IgD-negative memory B cell (primary cell): ENCODE measurements around the gene CTSK. TPM values are rescaled to one million over a fixed set of nuclear protein-coding genes. Genes with fewer than 3 reads are reported as not detected.
"Not testable (repeated sequence)": the region's sequence is repeated elsewhere in the genome, so short reads cannot be mapped to it uniquely, and the experiment has no call there.

Experiments
- H3K27ac Mint-ChIP-seq, 3 donors: one replicate each; pipeline ENCODE4 v1.8.0; 2020 to 2022; ENCODE audit warnings: mild to moderate bottlenecking in 3 of 3, mixed read lengths in 3 of 3, moderate library complexity in 1 of 3
- H3K27me3 Mint-ChIP-seq: one replicate; pipeline ENCODE4 v1.8.0; 2021; ENCODE audit warnings: mixed read lengths
- H3K36me3 Mint-ChIP-seq: one replicate; pipeline ENCODE4 v1.8.0; 2020; ENCODE audit warnings: mild to moderate bottlenecking, mixed read lengths
- H3K4me1 Mint-ChIP-seq, 3 donors: one replicate each; pipeline ENCODE4 v1.8.0; 2020 to 2022; ENCODE audit warnings: mixed read lengths in 3 of 3, mild to moderate bottlenecking in 1 of 3
- H3K4me3 Mint-ChIP-seq, 4 donors: one replicate each; pipeline ENCODE4 v1.8.0; 2020 to 2022; ENCODE audit warnings: mild to moderate bottlenecking in 4 of 4, mixed read lengths in 4 of 4, moderate library complexity in 3 of 4
- H3K9me3 Mint-ChIP-seq, 3 donors: one replicate each; pipeline ENCODE4 v1.8.0; 2020 to 2021; ENCODE audit warnings: mixed read lengths in 3 of 3, mild to moderate bottlenecking in 1 of 3
- polyA plus RNA-seq: library from polyadenylated mRNA; unstranded; fragments of 300-500 nt; fragmentation: Illumina TruSeq; gene quantifications from one replicate; pipeline ENCODE4 v1.2.3, GENCODE V29; 2021

CTSK gene
- 1.0 TPM for polyA plus RNA-seq

GRCh38 chr1:150808121-150808520, at the start of gene CTSK:
CTSK (minus strand) TSS chr1:150808260; CDS start chr1:150806805, 1,455 bp downstream.
- Mint-ChIP-seq H3K9me3 (no peaks in the 10 kb centered on the region), H3K27me3 (no peaks in the 10 kb centered on the region), H3K4me3 (no peak within 1 kb of the TSS), H3K4me1 (peaks cover 0 to 2% (median 0%) of the 10 kb centered on the region in 3 donors), H3K27ac (peak within 1 kb of the TSS in 1 of 3 donors; percentile 57), H3K36me3 (peaks cover 4% of the 10 kb centered on the region)

- H3K27me3 Mint-ChIP-seq, H3K9me3 Mint-ChIP-seq: not testable (repeated sequence)
- H3K4me1 Mint-ChIP-seq: peaks cover 4 to 17% (median 16%) of the 10 kb centered on the region in 3 donors
- H3K4me3 Mint-ChIP-seq: peak overlapping the region in 2 of 4 donors; percentile 64 to 85
- peak overlapping the region in 1 of 3 donors; percentile 7 for H3K27ac Mint-ChIP-seq
- peaks cover 10% of the 10 kb centered on the region for H3K36me3 Mint-ChIP-seq
Measured at GRCh38 chr1:150852734-150853133, 44.7 kb upstream of the CTSK start.

- not testable (repeated sequence) for H3K4me3 Mint-ChIP-seq, H3K27ac Mint-ChIP-seq, H3K27me3 Mint-ChIP-seq, H3K9me3 Mint-ChIP-seq
- Mint-ChIP-seq H3K36me3 (peaks cover 14% of the 10 kb centered on the region), H3K4me1 (peaks cover 5 to 17% (median 16%) of the 10 kb centered on the region in 3 donors)
Measured at GRCh38 chr1:150850801-150851362, 42.8 kb upstream of the CTSK start.

GRCh38 chr1:150846473-150847146, 38.5 kb upstream of the CTSK start:
- Mint-ChIP-seq H3K4me3 (no peak overlapping the region), H3K27me3 (no peaks in the 10 kb centered on the region), H3K36me3 (peaks cover 3% of the 10 kb centered on the region), H3K9me3 (no peaks in the 10 kb centered on the region), H3K27ac (no peak overlapping the region), H3K4me1 (peaks cover 0 to 6% (median 2%) of the 10 kb centered on the region in 3 donors)

- Mint-ChIP-seq H3K4me3 (no peak overlapping the region), H3K27me3 (no peaks in the 10 kb centered on the region), H3K9me3 (no peaks in the 10 kb centered on the region), H3K27ac (no peak overlapping the region), H3K36me3 (peaks cover 3% of the 10 kb centered on the region), H3K4me1 (peaks cover 0 to 6% (median 3%) of the 10 kb centered on the region in 3 donors)
Measured at GRCh38 chr1:150843474-150843873, 35.4 kb upstream of the CTSK start.

GRCh38 chr1:150842964-150843363, 34.9 kb upstream of the CTSK start:
- Mint-ChIP-seq H3K27ac (no peak overlapping the region), H3K36me3 (peaks cover 3% of the 10 kb centered on the region)

GRCh38 chr1:150842343-150842742, 34.3 kb upstream of the CTSK start:
- Mint-ChIP-seq H3K4me3 (no peak overlapping the region), H3K36me3 (peaks cover 7% of the 10 kb centered on the region), H3K4me1 (peaks cover 0 to 5% (median 3%) of the 10 kb centered on the region in 3 donors), H3K27ac (no peak overlapping the region), H3K27me3 (no peaks in the 10 kb centered on the region), H3K9me3 (no peaks in the 10 kb centered on the region)

More at GRCh38 chr1:150842964-150843363, 34.9 kb upstream of the CTSK start:
- H3K9me3 Mint-ChIP-seq: no peaks in the 10 kb centered on the region
- H3K4me1 Mint-ChIP-seq: peaks cover 0 to 6% (median 3%) of the 10 kb centered on the region in 3 donors
- H3K27me3 Mint-ChIP-seq: no peaks in the 10 kb centered on the region
- H3K4me3 Mint-ChIP-seq: no peak overlapping the region

GRCh38 chr1:150841626-150842025, 33.6 kb upstream of the CTSK start:
- peaks cover 0 to 5% (median 3%) of the 10 kb centered on the region in 3 donors for H3K4me1 Mint-ChIP-seq
- no peaks in the 10 kb centered on the region for H3K9me3 Mint-ChIP-seq
- H3K36me3 Mint-ChIP-seq: peaks cover 6% of the 10 kb centered on the region
- H3K4me3 Mint-ChIP-seq: no peak overlapping the region
- peak overlapping the region in 1 of 3 donors; percentile 12 for H3K27ac Mint-ChIP-seq
- H3K27me3 Mint-ChIP-seq: no peaks in the 10 kb centered on the region

- H3K27ac Mint-ChIP-seq, H3K4me3 Mint-ChIP-seq, H3K9me3 Mint-ChIP-seq: not testable (repeated sequence)
Measured at GRCh38 chr1:150840850-150841249, 32.8 kb upstream of the CTSK start.

GRCh38 chr1:150836129-150836773, 28.2 kb upstream of the CTSK start:
- Mint-ChIP-seq H3K36me3 (peaks cover 20% of the 10 kb centered on the region), H3K9me3 (no peaks in the 10 kb centered on the region), H3K4me1 (peaks cover 0 to 1% (median 0%) of the 10 kb centered on the region in 3 donors), H3K4me3 (no peak overlapping the region), H3K27me3 (no peaks in the 10 kb centered on the region), H3K27ac (no peak overlapping the region)

More at GRCh38 chr1:150840850-150841249, 32.8 kb upstream of the CTSK start:
- not testable (repeated sequence) for H3K4me1 Mint-ChIP-seq, H3K27me3 Mint-ChIP-seq
- H3K36me3 Mint-ChIP-seq: peaks cover 11% of the 10 kb centered on the region

- peaks cover 22% of the 10 kb centered on the region for H3K36me3 Mint-ChIP-seq
- H3K4me1 Mint-ChIP-seq, H3K27me3 Mint-ChIP-seq, H3K9me3 Mint-ChIP-seq, H3K4me3 Mint-ChIP-seq: not testable (repeated sequence)
- peak overlapping the region in 1 of 3 donors; percentile 82 for H3K27ac Mint-ChIP-seq
Measured at GRCh38 chr1:150833961-150834360, 25.9 kb upstream of the CTSK start.

- Mint-ChIP-seq H3K36me3 (peaks cover 22% of the 10 kb centered on the region), H3K4me1 (peaks cover 0 to 1% (median 0%) of the 10 kb centered on the region in 3 donors), H3K4me3 (no peak overlapping the region), H3K27me3 (no peaks in the 10 kb centered on the region), H3K27ac (no peak overlapping the region), H3K9me3 (no peaks in the 10 kb centered on the region)
Measured at GRCh38 chr1:150832597-150832996, 24.5 kb upstream of the CTSK start.

GRCh38 chr1:150829751-150830150, 21.7 kb upstream of the CTSK start:
- peaks cover 12% of the 10 kb centered on the region for H3K36me3 Mint-ChIP-seq
- H3K27ac Mint-ChIP-seq: peak overlapping the region in 1 of 3 donors; percentile 46
- H3K27me3 Mint-ChIP-seq: no peaks in the 10 kb centered on the region

GRCh38 chr1:150826299-150826698, 18.2 kb upstream of the CTSK start:
- Mint-ChIP-seq H3K36me3 (peaks cover 8% of the 10 kb centered on the region), H3K4me3 (no peak overlapping the region)

More at GRCh38 chr1:150829751-150830150, 21.7 kb upstream of the CTSK start:
- Mint-ChIP-seq H3K4me3 (no peak overlapping the region), H3K4me1 (no peaks in the 10 kb centered on the region), H3K9me3 (no peaks in the 10 kb centered on the region)

GRCh38 chr1:150820730-150821512, 12.9 kb upstream of the CTSK start:
- Mint-ChIP-seq H3K9me3 (no peaks in the 10 kb centered on the region), H3K4me1 (no peaks in the 10 kb centered on the region), H3K27me3 (no peaks in the 10 kb centered on the region), H3K36me3 (peaks cover 5% of the 10 kb centered on the region), H3K4me3 (no peak overlapping the region), H3K27ac (no peak overlapping the region)

More at GRCh38 chr1:150826299-150826698, 18.2 kb upstream of the CTSK start:
- Mint-ChIP-seq H3K27ac (no peak overlapping the region), H3K27me3 (no peaks in the 10 kb centered on the region), H3K4me1 (no peaks in the 10 kb centered on the region), H3K9me3 (no peaks in the 10 kb centered on the region)
